WTC11 (cell line): ENCODE measurements around the gene ZBTB20.

ENCODE experiments used
- CTCF ChIP-seq: fragments of 200-600 bp; IDR thresholded peaks from 2 replicates; pipeline ENCODE4 v1.8.0; 2022; ENCODE audit warnings: antibody characterized with exemption
- ELF4 ChIP-seq: sonication (generic); formaldehyde crosslinking; IDR thresholded peaks from 2 replicates; pipeline ENCODE4 v1.8.1; 2022; ENCODE audit warnings: low read depth, mild to moderate bottlenecking, moderate library complexity, missing genetic modification reagents
- FOXK1 ChIP-seq: sonication (generic); formaldehyde crosslinking; IDR thresholded peaks from 2 replicates; pipeline ENCODE4 v1.8.0; 2022; ENCODE audit warnings: mild to moderate bottlenecking, moderate library complexity, missing genetic modification reagents
- KAT7 ChIP-seq: sonication (generic); formaldehyde crosslinking; IDR thresholded peaks from 2 replicates; pipeline ENCODE4 v1.8.1; 2023; ENCODE audit warnings: missing genetic modification reagents, mild to moderate bottlenecking, borderline replicate concordance
- NFE2L1 ChIP-seq: sonication (generic); formaldehyde crosslinking; IDR thresholded peaks from 2 replicates; pipeline ENCODE4 v1.8.1; 2023; ENCODE audit warnings: missing genetic modification reagents
- TEAD4 ChIP-seq: sonication (generic); formaldehyde crosslinking; IDR thresholded peaks from 2 replicates; pipeline ENCODE4 v1.8.0; 2022; ENCODE audit warnings: mild to moderate bottlenecking, missing genetic modification reagents

GRCh38 chr3:114365909-114366308 lies 781.2 kb downstream of the ZBTB20 start:
- no peak for TF ChIP-seq CTCF
- TF ChIP-seq FOXK1 (CRISPR knock-in tag), result no peak
- TF ChIP-seq KAT7 (CRISPR knock-in tag), result no peak
- no peak for TF ChIP-seq ELF4 (CRISPR knock-in tag)
- TF ChIP-seq NFE2L1 (CRISPR knock-in tag), result no peak
- no peak for TF ChIP-seq TEAD4
